Umbilical cord (tissue), 2 donors: ENCODE measurements around the gene VSTM2B. TPM values are rescaled to one million over a fixed set of nuclear protein-coding genes. Genes with fewer than 3 reads are reported as not detected.

ENCODE experiments used
- DNase-seq: peaks from one replicate; pipeline ENCODE4 v3.0.0-alpha.2; 2015; ENCODE audit warnings: low spot score
- total RNA-seq: library from RNA; depleted of rRNA; stranded (reverse); fragments of >200 nt; gene quantifications from one replicate; pipeline ENCODE4 v1.2.3, GENCODE V29; 2014; ENCODE audit warnings: low replicate concordance; ENCODE audit not compliant: insufficient read depth

Gene VSTM2B
- total RNA-seq, 1 donor from 2014 or later: not detected

- DNase-seq: no peak
These were observed 29.8 kb upstream of the VSTM2B start for GRCh38 chr19:29495901-29496441.

- DNase-seq: no peak
These were observed 28.6 kb upstream of the VSTM2B start for GRCh38 chr19:29497241-29497640.

DNA sequence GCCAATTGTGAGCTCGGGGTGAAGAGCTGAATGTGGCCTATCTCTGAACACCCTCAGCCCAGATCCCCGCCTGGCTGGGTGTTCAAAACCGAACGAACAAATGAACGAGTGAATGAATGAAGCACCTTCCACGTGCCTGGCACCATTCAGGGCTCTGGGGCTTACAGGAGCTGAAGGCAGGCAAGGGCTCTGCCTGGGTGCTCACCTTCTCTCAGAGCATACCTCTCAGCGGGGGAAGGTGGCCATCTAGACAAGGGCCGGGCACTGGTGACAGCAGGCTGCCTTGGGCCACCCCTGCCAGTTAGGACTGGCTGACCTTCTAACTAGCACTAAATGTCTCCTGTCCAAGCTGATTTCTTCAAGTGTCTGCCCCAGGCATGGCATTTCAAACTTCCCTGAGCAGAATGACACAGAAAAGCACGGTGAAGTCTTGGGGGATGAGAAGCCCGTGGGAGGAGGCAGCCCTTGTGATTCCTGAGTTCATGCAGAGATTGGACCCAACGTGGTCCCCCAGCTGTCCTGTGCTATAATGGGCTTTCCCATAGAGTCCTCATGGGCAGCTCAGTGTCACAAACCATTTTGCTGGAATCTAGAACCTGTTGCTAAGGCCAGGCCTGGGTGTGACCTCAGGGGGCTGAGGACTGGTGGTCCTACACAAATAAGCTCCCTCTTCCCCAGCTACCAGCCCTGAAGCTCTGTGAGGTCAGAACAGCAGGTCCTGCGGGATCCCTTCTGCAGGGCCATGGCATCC is 27.9 kb upstream of the VSTM2B start:
- no peak for DNase-seq

DNA sequence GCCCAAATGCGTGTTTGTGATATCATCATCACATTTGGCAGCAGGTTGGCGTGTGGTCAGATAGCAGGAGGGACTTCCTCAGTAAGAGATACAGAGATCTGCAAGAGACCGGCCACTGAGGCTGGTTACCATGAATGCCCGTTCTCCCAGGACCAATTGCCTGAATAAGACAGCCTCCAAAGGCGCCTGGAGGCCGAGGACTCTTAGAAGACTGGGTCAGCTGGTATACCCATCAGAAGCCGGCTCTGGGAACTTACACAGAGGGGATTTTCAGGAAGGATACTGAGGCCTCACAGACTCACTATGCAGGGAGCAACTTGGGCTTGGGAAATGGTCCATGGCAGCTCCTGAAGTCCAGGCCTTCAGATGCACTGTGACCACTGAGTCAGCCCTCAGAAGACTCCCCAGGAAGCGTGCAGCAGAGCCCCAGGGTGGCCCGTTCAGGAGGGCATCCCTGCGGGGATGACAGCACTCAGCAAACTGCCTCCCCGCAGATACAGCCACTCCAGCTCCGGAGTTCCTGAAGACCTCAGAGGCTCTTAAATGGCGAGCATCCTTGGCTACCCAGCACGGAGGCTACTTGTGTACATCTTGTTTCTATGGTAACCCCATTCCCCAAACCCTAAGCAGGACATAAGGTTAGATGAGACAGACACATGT is 26.4 kb upstream of the VSTM2B start:
- DNase-seq: no peak

GRCh38 chr19:29499921-29500590 is 25.7 kb upstream of the VSTM2B start:
- DNase-seq: no peak

DNA sequence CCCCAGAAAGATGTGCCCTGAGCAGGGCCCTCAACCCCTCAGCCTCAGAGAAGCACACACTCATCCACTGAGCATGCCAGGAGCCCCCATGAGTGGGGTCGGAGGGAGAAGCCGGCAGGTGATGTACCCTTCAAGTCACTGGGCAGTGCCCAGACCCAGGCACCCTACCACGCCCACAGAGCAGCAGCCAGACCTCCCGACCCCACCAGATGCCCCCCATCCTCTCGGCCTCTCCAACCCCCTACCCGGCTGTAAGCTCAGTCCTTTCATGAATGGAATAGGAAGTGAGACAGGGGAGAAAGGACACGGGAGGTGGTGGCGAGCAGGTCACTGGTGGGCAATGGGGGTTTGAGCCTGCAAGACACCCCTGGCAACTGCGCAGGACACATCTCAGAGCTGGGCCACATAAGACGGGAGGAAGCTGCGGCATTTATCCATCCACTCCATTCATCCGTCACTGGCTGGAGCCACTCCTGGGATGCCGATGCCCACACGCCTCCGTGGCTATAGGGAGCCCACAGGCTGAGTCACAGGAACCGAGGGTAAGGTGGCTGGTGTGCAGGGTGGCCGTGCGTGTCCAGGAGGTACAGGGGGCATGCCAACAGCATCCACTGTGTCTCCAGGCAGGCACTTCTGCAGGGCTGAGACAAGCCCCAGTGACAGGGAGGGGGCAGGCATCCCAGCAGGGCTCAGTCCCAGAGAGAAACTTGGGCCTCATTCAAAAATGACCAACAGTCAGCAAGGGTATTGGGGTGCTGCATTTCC is 23.8 kb upstream of the VSTM2B start:
- no peak for DNase-seq

- no peak for DNase-seq
These were observed 23.3 kb upstream of the VSTM2B start for GRCh38 chr19:29502581-29502850.

DNA sequence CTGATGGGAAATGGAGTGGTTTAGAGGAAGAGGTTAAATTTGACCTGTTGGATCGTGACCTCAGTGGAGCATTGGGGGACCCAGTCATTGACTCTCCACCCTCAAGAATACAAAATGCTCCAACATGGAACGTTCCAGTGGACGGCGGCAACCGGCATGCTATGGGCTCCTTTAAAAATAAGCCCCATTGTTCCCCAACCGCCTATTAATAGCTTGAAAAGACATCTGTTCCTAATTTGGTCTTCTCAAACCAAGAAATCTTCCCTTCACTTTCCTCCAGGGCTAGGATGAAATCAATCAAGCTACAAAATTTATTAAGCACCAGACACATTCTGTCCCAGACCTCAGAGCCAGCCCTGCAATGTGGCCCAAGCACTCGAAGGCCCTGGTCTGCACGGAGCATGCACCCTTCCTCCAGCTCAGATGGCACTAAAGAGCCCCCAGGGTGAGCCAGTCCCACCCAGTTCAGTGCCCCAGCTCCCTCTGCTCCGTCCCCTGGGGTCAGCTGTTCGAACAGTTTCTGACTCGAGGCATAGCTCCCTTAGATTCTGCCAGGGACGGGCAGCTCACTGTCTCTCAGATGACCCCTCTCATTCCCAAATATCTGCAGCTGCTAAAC is 22.5 kb upstream of the VSTM2B start:
- no peak for DNase-seq

DNA sequence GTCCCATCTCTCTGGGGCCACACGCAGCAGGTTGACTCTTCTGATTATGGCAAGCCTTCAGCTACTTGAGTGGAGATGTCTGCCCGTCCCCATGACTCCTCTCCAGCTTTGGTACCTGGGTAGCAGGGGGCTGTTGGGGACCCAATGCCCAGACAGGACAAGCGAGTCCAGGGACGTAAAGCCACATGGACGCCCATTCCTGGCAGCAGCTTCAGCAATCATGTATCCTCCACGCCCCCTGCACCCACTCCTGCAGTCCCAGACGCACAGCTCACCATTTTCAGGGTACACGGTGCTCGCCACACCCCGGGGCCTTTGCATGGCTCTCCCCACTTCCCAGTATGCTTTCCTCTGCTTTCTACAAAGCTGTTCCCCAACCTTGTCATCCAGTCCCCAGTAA is 22.0 kb upstream of the VSTM2B start:
- DNase-seq: no peak

DNA sequence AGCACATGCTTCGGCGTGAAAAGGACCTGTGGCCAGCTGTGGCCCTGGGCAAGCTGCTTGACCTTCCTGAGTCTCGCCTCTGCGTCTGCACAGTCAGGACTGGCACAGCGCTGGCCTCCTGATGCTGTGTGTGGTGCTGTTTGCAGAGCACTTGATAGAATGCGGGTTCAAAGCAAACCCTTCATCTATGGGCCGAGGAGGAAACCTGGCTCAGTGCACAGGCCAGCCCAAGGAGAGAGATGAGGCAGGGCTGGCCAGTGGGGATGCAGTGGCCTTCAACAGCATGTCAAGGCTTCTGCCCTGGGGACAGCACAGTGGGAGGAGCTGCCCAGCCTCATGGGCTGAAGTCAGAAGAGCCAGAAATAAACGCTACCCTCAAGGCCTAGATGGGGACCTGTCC is 21.3 kb upstream of the VSTM2B start:
- no peak for DNase-seq

DNA sequence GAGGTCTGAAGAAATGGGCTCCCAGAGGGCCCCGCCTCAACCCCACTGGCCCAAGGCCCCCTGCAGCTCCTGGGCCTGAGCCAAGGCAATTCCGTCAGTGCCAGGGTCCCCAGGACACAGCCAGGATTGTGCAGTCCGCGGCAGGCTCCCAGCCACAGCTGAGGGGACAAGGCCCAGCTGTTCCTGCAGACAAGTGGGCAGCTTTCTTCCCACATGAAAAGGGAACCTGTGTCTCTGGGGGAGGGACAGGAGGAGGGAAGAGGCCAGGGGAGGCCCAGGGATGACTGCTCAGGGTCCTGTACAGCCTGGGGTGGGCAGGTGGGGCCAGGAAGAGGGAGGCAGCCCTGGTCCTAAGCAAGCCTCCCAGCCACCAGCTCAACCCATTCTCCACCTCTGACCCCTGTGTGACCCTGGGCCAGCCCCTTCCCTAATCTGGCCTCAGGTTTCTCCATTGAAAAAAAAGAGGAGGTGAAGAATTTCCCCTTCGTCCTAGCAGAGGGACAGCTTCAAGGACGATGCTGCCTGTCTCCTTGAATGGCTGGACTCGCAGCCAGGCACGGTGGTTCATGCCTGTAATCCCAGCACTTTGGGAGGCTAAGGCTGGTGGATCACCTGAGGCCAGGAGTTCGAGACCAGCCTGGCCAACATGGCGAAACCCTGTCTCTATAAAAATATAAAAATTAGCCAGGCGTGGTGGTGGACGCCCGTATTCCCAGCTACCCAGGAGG is 20.5 kb upstream of the VSTM2B start:
- no peak for DNase-seq

GRCh38 chr19:29506619-29506911 is 19.2 kb upstream of the VSTM2B start:
- DNase-seq: no peak

- no peak for DNase-seq
These were observed 18.5 kb upstream of the VSTM2B start for GRCh38 chr19:29507081-29507860.

GRCh38 chr19:29508181-29508580 is 17.6 kb upstream of the VSTM2B start:
- DNase-seq: no peak

DNA sequence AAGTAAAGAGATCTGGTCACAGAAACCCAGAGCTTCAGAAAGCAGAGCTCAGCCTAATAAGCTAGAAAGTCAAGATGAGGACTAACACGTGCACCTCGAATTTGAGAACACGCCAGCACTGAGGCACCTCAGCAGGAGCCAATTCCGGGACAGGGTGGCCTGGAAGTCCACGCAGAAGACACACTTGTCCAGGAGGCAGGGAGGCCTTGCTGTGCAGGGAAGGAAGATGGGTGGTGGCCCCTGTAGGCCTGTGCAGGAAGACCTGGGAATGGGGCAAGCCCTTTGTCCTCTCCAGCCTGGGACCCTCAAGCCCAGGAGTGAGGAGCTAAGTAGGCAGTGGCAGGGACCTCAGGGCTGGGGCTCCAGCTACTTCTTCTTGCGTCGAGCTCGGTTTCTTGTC is 16.3 kb upstream of the VSTM2B start:
- DNase-seq: no peak

DNA sequence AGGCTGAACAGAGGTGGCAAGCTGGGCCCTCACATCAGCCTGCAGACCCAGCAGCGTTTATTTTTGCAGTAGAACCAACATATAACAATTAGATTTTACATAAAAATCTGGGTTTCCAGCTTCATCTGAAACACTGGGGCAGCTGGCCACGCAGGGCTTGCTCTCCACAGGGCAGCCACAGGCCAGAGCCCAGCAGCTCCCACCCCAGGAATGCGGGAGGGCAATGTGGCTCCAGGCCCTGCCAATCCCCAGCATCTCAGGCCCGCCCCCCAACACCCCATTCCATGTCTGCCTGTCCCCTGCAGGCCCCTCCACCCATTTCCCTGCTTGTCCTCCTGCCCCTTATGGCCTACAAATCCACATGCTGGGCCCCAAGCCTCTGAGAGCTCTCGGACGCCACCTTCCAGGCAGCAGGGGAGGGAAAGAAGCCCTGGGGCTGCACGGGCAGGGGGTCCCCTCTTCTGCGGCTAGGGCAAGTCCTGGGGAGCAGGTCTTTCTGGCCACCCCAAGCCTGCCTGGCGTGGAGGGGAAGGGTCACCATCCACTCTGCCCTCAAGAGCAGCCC is 15.0 kb upstream of the VSTM2B start:
- DNase-seq: no peak

DNA sequence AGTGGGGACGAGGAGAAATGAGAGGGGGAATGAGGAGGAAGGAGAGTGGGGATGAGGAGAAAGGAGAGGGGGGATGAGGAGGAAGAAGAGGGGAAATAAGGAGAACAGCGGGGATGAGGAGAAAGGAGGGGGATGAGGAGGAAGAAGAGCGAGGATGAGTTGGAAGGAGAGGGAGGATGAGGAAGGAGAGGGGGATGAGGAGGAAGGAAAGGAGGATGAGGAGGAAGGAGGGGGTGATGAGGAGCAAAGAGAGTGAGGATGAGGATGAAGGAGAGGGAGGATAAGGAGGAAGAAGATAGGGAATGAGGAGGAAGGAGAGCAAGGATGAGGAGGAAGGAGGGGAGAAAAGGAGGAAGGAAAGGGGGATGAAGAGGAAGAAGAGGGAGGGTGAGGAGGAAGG is 14.0 kb upstream of the VSTM2B start:
- no peak for DNase-seq

DNA sequence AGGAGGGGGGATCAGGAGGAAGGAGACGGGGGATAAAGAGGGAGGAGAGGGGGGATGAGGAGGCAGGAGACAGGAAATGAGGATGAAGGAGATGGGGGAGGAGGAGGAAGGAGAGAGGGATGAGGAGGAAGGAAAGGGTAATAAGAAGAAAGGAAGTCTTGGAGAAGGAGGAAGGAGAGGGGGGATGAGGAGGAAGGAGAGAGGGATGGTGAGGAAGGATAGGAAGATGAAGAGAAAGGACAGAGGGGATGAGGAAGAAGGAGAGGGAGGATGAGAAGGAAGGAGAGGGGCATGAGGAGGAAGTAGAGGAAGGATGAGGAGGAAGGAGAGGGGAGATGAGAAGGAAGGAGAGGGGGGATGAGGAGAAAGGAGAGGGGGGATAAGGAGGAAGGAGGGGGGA is 13.0 kb upstream of the VSTM2B start:
- no peak for DNase-seq

GRCh38 chr19:29514525-29515232 is 11.1 kb upstream of the VSTM2B start:
- DNase-seq: no peak
